NCI-H128 (cell line): ENCODE results near the gene TNP2.
"Not testable (repeated sequence)": the region's sequence is repeated elsewhere in the genome, so short reads cannot be mapped to it uniquely, and the experiment has no call there.

Source experiments
- DNase-seq: peaks from one replicate; lab custom pipeline; 2025; ENCODE audit not compliant: unreplicated experiment; lab: John Stamatoyannopoulos, UW

Gene TNP2

DNA sequence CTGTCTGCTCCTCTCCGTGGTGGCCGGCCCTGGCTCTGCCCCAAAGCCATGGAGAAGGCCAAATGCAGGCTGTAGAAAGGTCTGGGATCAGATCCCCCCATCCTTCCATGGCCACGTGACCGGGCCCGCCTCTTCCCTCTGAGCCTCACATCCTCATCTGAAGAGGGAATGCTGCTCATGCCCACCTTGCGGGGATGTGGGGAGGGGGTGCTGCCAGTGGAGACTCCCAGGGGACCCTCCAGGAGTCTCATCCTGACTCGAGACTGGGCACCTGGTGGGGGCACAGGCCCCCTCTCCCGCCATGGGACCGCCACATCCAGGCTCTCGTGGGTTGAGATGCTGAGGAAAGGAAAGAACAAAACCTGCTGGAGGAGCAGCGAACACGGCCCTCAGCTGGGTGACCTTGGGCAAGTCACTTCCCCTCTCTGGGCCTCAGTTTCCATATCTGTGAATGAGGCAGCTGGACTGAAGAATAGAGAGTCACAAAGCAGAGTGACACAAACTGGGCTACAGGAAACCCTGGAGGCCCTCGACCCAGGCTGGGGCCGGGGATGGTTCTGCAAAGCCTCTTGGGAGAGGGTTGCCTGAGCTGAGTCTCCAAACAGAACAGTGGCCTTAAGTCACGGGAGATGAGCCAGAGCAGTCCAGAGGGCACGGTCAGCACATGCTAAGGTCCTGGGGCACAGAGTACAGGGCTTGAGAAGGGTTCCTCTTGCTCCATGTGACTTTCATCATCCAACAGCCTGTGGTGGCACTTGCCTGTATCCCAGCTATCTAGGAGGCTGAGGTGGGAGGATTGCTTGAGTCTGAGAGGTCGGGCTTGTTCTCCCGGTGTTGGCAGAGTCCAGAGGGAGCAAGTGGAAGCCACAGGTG is 43.2 kb downstream of the TNP2 start:
- no peak for DNase-seq

DNA sequence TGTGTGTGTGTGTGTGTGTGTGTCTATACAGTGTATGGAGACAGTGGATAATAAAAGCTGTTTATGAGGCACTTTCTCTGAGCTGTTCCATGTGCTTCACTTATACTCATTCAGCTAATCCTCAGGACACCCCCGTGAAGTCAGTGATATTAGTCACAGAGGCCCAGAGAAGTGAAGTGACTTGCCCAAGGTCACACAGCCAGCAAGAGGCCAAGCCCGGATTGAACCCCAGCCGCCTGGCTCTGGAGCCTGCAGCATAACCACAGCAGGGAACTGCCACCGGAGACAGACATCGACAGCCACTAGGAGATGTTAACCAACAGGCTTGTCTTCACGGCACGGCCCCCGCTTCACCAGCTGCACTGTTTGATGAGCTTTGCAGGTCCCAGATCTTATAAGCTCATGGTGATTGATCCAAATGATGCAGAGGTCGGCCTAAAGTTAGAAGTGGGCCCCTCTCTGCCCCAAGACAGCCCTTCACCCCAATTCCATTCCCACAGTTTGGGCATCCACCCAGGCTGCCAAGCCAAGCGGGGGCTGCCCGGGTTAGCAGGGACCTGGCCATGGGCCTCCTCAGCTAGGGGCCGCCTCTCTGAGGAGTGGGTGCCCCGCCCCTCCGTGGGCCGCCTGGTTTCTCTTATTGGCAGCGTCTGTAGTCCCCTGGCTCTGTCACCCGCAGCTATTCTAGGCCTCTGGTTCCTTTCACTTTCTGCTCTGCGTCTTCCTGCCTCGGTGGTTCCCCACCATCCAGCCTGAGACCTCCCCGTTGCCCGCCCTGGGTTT is 44.0 kb downstream of the TNP2 start:
- no peak for DNase-seq

DNA sequence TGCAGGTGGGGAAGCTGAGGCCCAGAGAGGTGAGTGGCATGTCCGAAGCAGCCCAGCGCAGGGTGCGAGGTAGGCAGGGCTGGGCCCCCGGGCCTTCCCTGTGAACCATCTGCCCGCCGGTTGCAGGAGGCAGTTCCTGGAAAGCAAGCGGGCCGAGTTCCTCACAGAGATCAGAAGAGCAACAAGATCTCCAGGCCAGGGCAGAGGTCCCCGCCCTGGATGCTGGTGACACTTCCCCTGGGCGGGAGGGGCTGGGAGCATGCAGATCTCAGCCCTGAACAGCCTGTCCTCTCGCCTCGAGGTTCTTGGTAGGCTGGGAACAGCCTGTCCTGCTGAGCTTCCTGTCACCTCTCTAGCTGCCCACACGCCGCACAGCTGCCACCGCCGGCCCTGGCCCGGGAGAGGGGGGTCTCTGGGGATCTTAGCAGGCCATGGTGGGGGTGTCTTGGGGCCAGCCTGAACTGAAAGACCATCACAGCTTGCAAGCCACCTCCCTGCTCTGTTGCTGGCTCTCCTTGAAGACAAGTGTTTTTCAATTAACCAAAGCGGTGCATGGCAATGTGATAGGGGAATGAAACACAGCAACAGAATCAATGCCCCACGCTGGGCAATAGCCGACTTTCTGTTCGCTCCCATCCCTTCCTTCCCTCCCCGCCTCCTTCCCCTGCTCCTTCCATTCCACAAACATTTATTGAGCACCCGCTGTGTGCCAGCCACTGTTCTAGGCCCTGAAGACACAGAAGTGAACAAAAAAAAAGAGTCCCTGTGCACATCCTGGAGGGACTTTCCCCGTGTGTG is 44.8 kb downstream of the TNP2 start:
- DNase-seq = no peak

DNA sequence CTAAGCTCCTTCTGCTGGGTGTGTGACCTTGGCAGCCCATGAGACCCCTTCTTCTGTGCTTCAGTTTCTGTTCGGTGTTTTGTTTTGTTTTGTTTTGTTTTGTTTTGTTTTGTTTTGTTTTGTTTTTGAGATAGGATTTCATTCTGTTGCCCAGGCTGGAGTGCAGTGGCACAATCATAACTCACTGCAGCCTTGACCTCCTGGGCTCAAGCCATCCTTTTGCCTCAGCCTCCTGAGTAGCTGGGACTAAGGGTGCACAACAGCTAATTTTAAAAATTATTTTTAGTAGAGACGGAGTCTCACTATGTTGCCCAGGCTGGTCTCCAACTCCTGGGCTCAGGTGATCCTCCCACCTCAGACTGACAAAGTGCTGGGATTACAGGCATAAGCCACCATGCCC is 48.6 kb downstream of the TNP2 start:
- DNase-seq = not testable (repeated sequence)

DNA sequence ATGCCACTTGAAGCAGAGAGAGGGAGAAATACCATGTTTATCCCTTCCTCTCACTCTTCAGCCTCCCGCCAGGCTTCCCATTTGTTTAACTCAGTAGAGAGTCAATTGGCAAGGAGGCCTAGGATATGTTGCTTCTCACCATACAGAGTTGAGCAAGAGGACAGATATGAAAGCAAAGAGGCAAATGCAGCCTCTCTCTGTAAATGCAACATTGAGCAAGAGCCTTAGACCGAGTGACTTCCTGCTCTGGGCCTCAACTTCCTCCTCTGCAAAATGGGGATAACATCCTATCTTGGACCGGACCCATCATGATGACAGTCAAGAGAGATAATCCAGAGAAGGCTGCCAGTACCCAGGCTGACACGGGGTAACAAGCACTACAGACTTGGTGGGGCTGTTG is 49.9 kb downstream of the TNP2 start:
- DNase-seq = no peak

DNA sequence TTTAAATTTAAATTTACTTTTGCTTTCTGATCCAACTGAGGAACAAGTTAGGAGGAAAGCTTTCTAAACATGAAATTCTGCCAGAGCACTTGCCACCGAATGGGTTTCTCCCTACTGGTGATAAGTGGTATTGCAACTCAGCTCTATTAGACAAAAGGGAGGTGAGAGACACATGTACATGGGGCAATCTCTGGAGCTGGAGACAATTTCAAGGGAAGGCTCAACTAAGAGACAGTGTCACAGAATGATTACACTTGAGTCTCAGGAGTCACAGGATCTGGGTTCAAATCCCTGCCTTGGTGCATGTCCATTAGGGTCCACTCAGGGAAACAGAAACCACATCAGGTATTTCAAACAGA is 50.5 kb downstream of the TNP2 start:
- no peak for DNase-seq
